ENCODE results near the gene ARHGAP22. TPM values are rescaled to one million over a fixed set of nuclear protein-coding genes. Genes with fewer than 3 reads are reported as not detected.

ARHGAP22 gene
- total and polyA plus RNA-seq, 2 donors (not counting 1 experiment from before 2014, with no cell fraction given): 10.4 to 75.5 TPM

GRCh38 chr10:48496105-48496830 is 108.6 kb downstream of the ARHGAP22 start:
- Histone ChIP-seq H3K4me3 (replicated peaks in 1 of 4; ENCODE audit: control extremely low read depth in 1 of 4, insufficient read depth in 1 of 4, low read depth in 3 of 4, low read length in 4 of 4) (no peak overlapping the region), H3K27me3 (ENCODE audit: control insufficient read depth, insufficient read depth, low read length) (no peaks in the 10 kb centered on the region), H4K20me1 (ENCODE audit: control insufficient read depth, extremely low read depth, insufficient read depth, low read length) (no peaks in the 10 kb centered on the region), H3K4me2 (ENCODE audit: extremely low read depth, insufficient read depth, low read length) (no peak overlapping the region), H3K9ac (ENCODE audit: insufficient read depth, low read length) (no peak overlapping the region), H3K79me2 (ENCODE audit: control insufficient read depth, insufficient read depth, low read length) (peaks cover 72% of the 10 kb centered on the region), H3K36me3 (ENCODE audit: control insufficient read depth, insufficient read depth, low read length) (peaks cover 5% of the 10 kb centered on the region), H2AFZ (ENCODE audit: low read length) (no peak overlapping the region), H3K4me1 (ENCODE audit: control insufficient read depth, extremely low read depth, insufficient read depth, low read length) (peaks cover 13% of the 10 kb centered on the region), H3K9me3 (ENCODE audit: control insufficient read depth, insufficient read depth, low read depth, low read length) (no peaks in the 10 kb centered on the region), H3K27ac (ENCODE audit: insufficient read depth, low read length) (no peak overlapping the region)
- no peak for DNase-seq (ENCODE audit: low read depth in 2 of 2)
- TF ChIP-seq EZH2 (IDR thresholded peaks at IDR 0.05; ENCODE audit: low read length, missing control alignments): no peak
- TF ChIP-seq, protein P1, sequence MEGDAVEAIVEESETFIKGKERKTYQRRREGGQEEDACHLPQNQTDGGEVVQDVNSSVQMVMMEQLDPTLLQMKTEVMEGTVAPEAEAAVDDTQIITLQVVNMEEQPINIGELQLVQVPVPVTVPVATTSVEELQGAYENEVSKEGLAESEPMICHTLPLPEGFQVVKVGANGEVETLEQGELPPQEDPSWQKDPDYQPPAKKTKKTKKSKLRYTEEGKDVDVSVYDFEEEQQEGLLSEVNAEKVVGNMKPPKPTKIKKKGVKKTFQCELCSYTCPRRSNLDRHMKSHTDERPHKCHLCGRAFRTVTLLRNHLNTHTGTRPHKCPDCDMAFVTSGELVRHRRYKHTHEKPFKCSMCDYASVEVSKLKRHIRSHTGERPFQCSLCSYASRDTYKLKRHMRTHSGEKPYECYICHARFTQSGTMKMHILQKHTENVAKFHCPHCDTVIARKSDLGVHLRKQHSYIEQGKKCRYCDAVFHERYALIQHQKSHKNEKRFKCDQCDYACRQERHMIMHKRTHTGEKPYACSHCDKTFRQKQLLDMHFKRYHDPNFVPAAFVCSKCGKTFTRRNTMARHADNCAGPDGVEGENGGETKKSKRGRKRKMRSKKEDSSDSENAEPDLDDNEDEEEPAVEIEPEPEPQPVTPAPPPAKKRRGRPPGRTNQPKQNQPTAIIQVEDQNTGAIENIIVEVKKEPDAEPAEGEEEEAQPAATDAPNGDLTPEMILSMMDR (conservative IDR thresholded peaks at IDR 0.05 in 1 of 2, IDR thresholded peaks at IDR 0.05 in 1 of 2; ENCODE audit: low read depth in 1 of 2, low read length in 2 of 2): no peak

- Histone ChIP-seq H3K79me2 (ENCODE audit: control insufficient read depth, insufficient read depth, low read length) (peaks cover 76% of the 10 kb centered on the region), H4K20me1 (ENCODE audit: control insufficient read depth, extremely low read depth, insufficient read depth, low read length) (no peaks in the 10 kb centered on the region), H3K4me1 (ENCODE audit: control insufficient read depth, extremely low read depth, insufficient read depth, low read length) (peaks cover 10% of the 10 kb centered on the region), H3K27me3 (ENCODE audit: control insufficient read depth, insufficient read depth, low read length) (no peaks in the 10 kb centered on the region), H3K4me2 (ENCODE audit: extremely low read depth, insufficient read depth, low read length) (no peak overlapping the region), H2AFZ (ENCODE audit: low read length) (no peak overlapping the region), H3K36me3 (ENCODE audit: control insufficient read depth, insufficient read depth, low read length) (peaks cover 5% of the 10 kb centered on the region), H3K9ac (ENCODE audit: insufficient read depth, low read length) (no peak overlapping the region), H3K9me3 (ENCODE audit: control insufficient read depth, insufficient read depth, low read depth, low read length) (no peaks in the 10 kb centered on the region), H3K4me3 (replicated peaks in 1 of 4; ENCODE audit: control extremely low read depth in 1 of 4, insufficient read depth in 1 of 4, low read depth in 3 of 4, low read length in 4 of 4) (no peak overlapping the region), H3K27ac (ENCODE audit: insufficient read depth, low read length) (no peak overlapping the region)
- no peak for DNase-seq (ENCODE audit: low read depth in 2 of 2)
- no peak for TF ChIP-seq EZH2 (IDR thresholded peaks at IDR 0.05; ENCODE audit: low read length, missing control alignments)
- TF ChIP-seq, protein P1 (conservative IDR thresholded peaks at IDR 0.05 in 1 of 2, IDR thresholded peaks at IDR 0.05 in 1 of 2; ENCODE audit: low read depth in 1 of 2, low read length in 2 of 2): no peak
Measured at GRCh38 chr10:48495282-48496045, 109.4 kb downstream of the ARHGAP22 start.

- Histone ChIP-seq H3K4me1 (ENCODE audit: control insufficient read depth, extremely low read depth, insufficient read depth, low read length) (peaks cover 10% of the 10 kb centered on the region), H4K20me1 (ENCODE audit: control insufficient read depth, extremely low read depth, insufficient read depth, low read length) (no peaks in the 10 kb centered on the region), H2AFZ (ENCODE audit: low read length) (no peak overlapping the region), H3K79me2 (ENCODE audit: control insufficient read depth, insufficient read depth, low read length) (peaks cover 77% of the 10 kb centered on the region), H3K9me3 (ENCODE audit: control insufficient read depth, insufficient read depth, low read depth, low read length) (no peaks in the 10 kb centered on the region), H3K36me3 (ENCODE audit: control insufficient read depth, insufficient read depth, low read length) (peaks cover 5% of the 10 kb centered on the region), H3K27ac (ENCODE audit: insufficient read depth, low read length) (no peak overlapping the region), H3K9ac (ENCODE audit: insufficient read depth, low read length) (no peak overlapping the region), H3K27me3 (ENCODE audit: control insufficient read depth, insufficient read depth, low read length) (no peaks in the 10 kb centered on the region), H3K4me2 (ENCODE audit: extremely low read depth, insufficient read depth, low read length) (no peak overlapping the region), H3K4me3 (replicated peaks in 1 of 4; ENCODE audit: control extremely low read depth in 1 of 4, insufficient read depth in 1 of 4, low read depth in 3 of 4, low read length in 4 of 4) (no peak overlapping the region)
- DNase-seq (ENCODE audit: low read depth in 2 of 2): no peak
- TF ChIP-seq, protein P1 (conservative IDR thresholded peaks at IDR 0.05 in 1 of 2, IDR thresholded peaks at IDR 0.05 in 1 of 2; ENCODE audit: low read depth in 1 of 2, low read length in 2 of 2): no peak
- TF ChIP-seq EZH2 (IDR thresholded peaks at IDR 0.05; ENCODE audit: low read length, missing control alignments): no peak
Measured at GRCh38 chr10:48494611-48495010, 110.3 kb downstream of the ARHGAP22 start.
